Esophagus mucosa (tissue), 1 donor: Measurements from ENCODE around the gene DNAJC4. TPM values are rescaled to one million over a fixed set of nuclear protein-coding genes. Genes with fewer than 3 reads are reported as not detected.
A peak's percentile ranks its signal among the peaks of the same experiment; 100 is the strongest.

Experiments
- ATAC-seq: fragments of 200-7000 bp; cut with Tn5 transposase; one replicate; pipeline ENCODE4 v1.9.1; 2020
- total RNA-seq: library from RNA; stranded (reverse); gene quantifications from one replicate; pipeline ENCODE4 v1.2.4, GENCODE V29; 2023
- donor health status: DM: yes; HTN: yes; CAD: no.

Gene DNAJC4
- total RNA-seq, 1 donor from 2014 or later = 16.7 TPM

GRCh38 chr11:64245797-64246620 is 15.7 kb downstream of the DNAJC4 start:
- peak; percentile 51 for ATAC-seq

GRCh38 chr11:64246621-64246870 is 16.2 kb downstream of the DNAJC4 start:
- peak; percentile 0 for ATAC-seq

GRCh38 chr11:64246871-64247728 is 16.8 kb downstream of the DNAJC4 start, which contains the start of gene PPP1R14B:
PPP1R14B (minus strand) TSS chr11:64246943; CDS start chr11:64246673, 270 bp downstream.
- peak; percentile 55 for ATAC-seq

- no peak for ATAC-seq
These were observed 17.6 kb downstream of the DNAJC4 start for GRCh38 chr11:64247729-64248531.

- no peak for ATAC-seq
These were observed 18.2 kb downstream of the DNAJC4 start for GRCh38 chr11:64248578-64248977.

- no peak for ATAC-seq
These were observed 18.7 kb downstream of the DNAJC4 start for GRCh38 chr11:64249038-64249437.

- no peak for ATAC-seq
These were observed 19.4 kb downstream of the DNAJC4 start for GRCh38 chr11:64249563-64250414.

GRCh38 chr11:64250415-64251015 is 20.2 kb downstream of the DNAJC4 start:
- ATAC-seq = no peak

- peak; percentile 61 for ATAC-seq
These were observed 20.8 kb downstream of the DNAJC4 start, which contains the start of gene PLCB3 for GRCh38 chr11:64251016-64251752. PLCB3 (plus strand) TSS chr11:64251530; CDS start chr11:64251650, 120 bp downstream.

GRCh38 chr11:64251753-64252002 is 21.3 kb downstream of the DNAJC4 start:
- ATAC-seq = no peak

GRCh38 chr11:64252003-64252872 is 21.9 kb downstream of the DNAJC4 start:
- ATAC-seq = peak; percentile 48

GRCh38 chr11:64253043-64253442 is 22.7 kb downstream of the DNAJC4 start:
- no peak for ATAC-seq

- ATAC-seq = no peak
These were observed 23.1 kb downstream of the DNAJC4 start for GRCh38 chr11:64253481-64253880.

GRCh38 chr11:64254326-64254725 is 24.0 kb downstream of the DNAJC4 start:
- ATAC-seq = no peak

GRCh38 chr11:64255135-64256128 is 25.1 kb downstream of the DNAJC4 start:
- ATAC-seq = no peak

GRCh38 chr11:64256300-64256699 is 26.0 kb downstream of the DNAJC4 start:
- no peak for ATAC-seq

- no peak for ATAC-seq
These were observed 28.0 kb downstream of the DNAJC4 start for GRCh38 chr11:64258356-64258755.

- ATAC-seq = no peak
These were observed 28.7 kb downstream of the DNAJC4 start for GRCh38 chr11:64258946-64259532.
